Adrenal gland (tissue), 12 donors: Measurements from ENCODE around the gene DLGAP1. TPM values are rescaled to one million over a fixed set of nuclear protein-coding genes. Genes with fewer than 3 reads are reported as not detected.

Source experiments
- DNase-seq, 7 donors: peaks; one replicate each; pipeline ENCODE4 v3.0.0-alpha.2; 2019 to 2020
- H3K27ac ChIP-seq, 5 donors: fragments of 200-600 bp; sonication (generic) in 4 of 5; 1 replicate in 3 of 5; 2 replicates in 2 of 5; pipeline versions ENCODE4 v1.5.1 to v1.8.0; 2016 to 2020; ENCODE audit warnings: mild to moderate bottlenecking in 1 of 5
- H3K27me3 ChIP-seq: fragments of 200-600 bp; 2 replicates; pipeline ENCODE4 v1.8.0; 2021
- H3K36me3 ChIP-seq, 2 donors: fragments of 200-600 bp; replicated peaks in 1 of 2; 1 replicate in 1 of 2; 2 replicates in 1 of 2; pipeline versions ENCODE4 v1.5.1 to v1.8.0; 2018 to 2022
- H3K4me1 ChIP-seq, 2 donors: fragments of 200-600 bp; replicated peaks in 1 of 2; 1 replicate in 1 of 2; 2 replicates in 1 of 2; pipeline versions ENCODE4 v1.5.1 to v1.8.0; 2018 to 2021
- H3K4me3 ChIP-seq, 4 donors: fragments of 200-600 bp; sonication (generic) in 3 of 4; one replicate each; pipeline ENCODE4 v1.5.1; 2016 to 2018
- H3K9me3 ChIP-seq, 3 donors: fragments of 200-600 bp; sonication (generic) in 1 of 3; replicated peaks in 1 of 3; 1 replicate in 2 of 3; 2 replicates in 1 of 3; pipeline versions ENCODE4 v1.5.1 to v1.8.0; 2016 to 2021
- POLR2A ChIP-seq, 2 donors: fragments of 450-650 bp; IDR thresholded peaks; one replicate each; pipeline ENCODE4 v1.6.1; 2017; ENCODE audit warnings: antibody characterized with exemption in 2 of 2, mild to moderate bottlenecking in 2 of 2, moderate library complexity in 1 of 2
- WGBS, 4 donors: extraction: QIAGEN DNeasy Blood & Tissue Kit in 2 of 4; methylation state at CpG; one replicate each; pipeline versions ENCODE4 v1.1.5 to v1.1.7; 2013 to 2017; 5-methylcytosine and 5-hydroxymethylcytosine counted together
- intact Hi-C, 2 donors: fragments of 100-400 bp; cut with DNase I; formaldehyde crosslinking; loops; one replicate each; pipeline versions ENCODE4 v1.14.1 to v1.15.0; 2022 to 2023
- polyA plus RNA-seq, 3 donors: library from polyadenylated mRNA; stranded (reverse); fragments of 200-250 nt in 2 of 3; fragments of 350-450 nt in 1 of 3; fragmentation: Illumina TruSeq in 1 of 3; extraction: RNeasy Lipid Tissue Mini Kit (QIAGEN cat#74804) in 1 of 3; gene quantifications; one replicate each; pipeline ENCODE4 v1.2.3, GENCODE V29; 2013 to 2014
- total RNA-seq, 9 donors: library from RNA; depleted of rRNA in 4 of 9; stranded (reverse); fragments of >200 nt in 4 of 9; fragments of 120-200 nt in 1 of 9; fragmentation: NEBNext Ultra II Directional in 1 of 9; extraction: Animal tissue kit (Norgen Biotek cat#: 25700) in 1 of 9; gene quantifications; one replicate each; pipeline versions ENCODE4 v1.1.0 to v1.2.4, GENCODE V29; 2013 to 2023
- TF ChIP-seq, protein P1 (sequence below), 6 experiments: fragments of 450-650 bp in 4 of 6; fragments of 200-600 bp in 2 of 6; sonication (generic) in 1 of 6; IDR thresholded peaks; 1 replicate in 5 of 6; 2 replicates in 1 of 6; pipeline versions ENCODE4 v1.5.1 to v1.8.0; 2016 to 2021; ENCODE audit warnings: antibody characterized with exemption in 6 of 6, mild to moderate bottlenecking in 2 of 6, moderate library complexity in 1 of 6
- donor health status: healthy with polysubstance abuse.
- donor health status: Bipolar disorder and iron deficiency.
- donor health status: DM: yes; HTN: yes; CAD: no.
- donor health status: DM: no; HTN: no; CAD: no.
- donor health status: DM: no; HTN: no; CAD: no.
- donor health status: DM: yes; HTN: yes; CAD: no.

Gene DLGAP1
- total and polyA plus RNA-seq, 12 donors: 1.7 to 30.9 (median 12.9) TPM

- DNase-seq: no peak
- 85 to 90% (median 86%) methylated on average over 2 of the region's 2 CpGs for WGBS, 4 donors
- Histone ChIP-seq H3K4me3 (no peak overlapping the region), H3K9me3 (no peaks in the 10 kb centered on the region), H3K27ac (no peak overlapping the region), H3K4me1 (no peaks in the 10 kb centered on the region), H3K27me3 (no peaks in the 10 kb centered on the region), H3K36me3 (no peaks in the 10 kb centered on the region)
- TF ChIP-seq, protein P1, sequence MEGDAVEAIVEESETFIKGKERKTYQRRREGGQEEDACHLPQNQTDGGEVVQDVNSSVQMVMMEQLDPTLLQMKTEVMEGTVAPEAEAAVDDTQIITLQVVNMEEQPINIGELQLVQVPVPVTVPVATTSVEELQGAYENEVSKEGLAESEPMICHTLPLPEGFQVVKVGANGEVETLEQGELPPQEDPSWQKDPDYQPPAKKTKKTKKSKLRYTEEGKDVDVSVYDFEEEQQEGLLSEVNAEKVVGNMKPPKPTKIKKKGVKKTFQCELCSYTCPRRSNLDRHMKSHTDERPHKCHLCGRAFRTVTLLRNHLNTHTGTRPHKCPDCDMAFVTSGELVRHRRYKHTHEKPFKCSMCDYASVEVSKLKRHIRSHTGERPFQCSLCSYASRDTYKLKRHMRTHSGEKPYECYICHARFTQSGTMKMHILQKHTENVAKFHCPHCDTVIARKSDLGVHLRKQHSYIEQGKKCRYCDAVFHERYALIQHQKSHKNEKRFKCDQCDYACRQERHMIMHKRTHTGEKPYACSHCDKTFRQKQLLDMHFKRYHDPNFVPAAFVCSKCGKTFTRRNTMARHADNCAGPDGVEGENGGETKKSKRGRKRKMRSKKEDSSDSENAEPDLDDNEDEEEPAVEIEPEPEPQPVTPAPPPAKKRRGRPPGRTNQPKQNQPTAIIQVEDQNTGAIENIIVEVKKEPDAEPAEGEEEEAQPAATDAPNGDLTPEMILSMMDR (IDR thresholded peaks at IDR 0.05): no peak
- TF ChIP-seq POLR2A (IDR thresholded peaks at IDR 0.05): no peak
- intact Hi-C loops: no loop called here
These were observed 762.9 kb downstream of the DLGAP1 start for GRCh38 chr18:3692113-3692621.

GRCh38 chr18:3691705-3692104, 763.4 kb downstream of the DLGAP1 start:
- no peaks in the 10 kb centered on the region for H3K27me3 ChIP-seq
- H3K36me3 ChIP-seq: no peaks in the 10 kb centered on the region
- no peak for DNase-seq
- intact Hi-C loops: no loop called here
- no peaks in the 10 kb centered on the region for H3K4me1 ChIP-seq
- WGBS, 4 donors: 94 to 96% (median 94%) methylated on average over 3 of the region's 3 CpGs
- no peak overlapping the region for H3K27ac ChIP-seq
- no peak for TF ChIP-seq POLR2A (IDR thresholded peaks at IDR 0.05)
- TF ChIP-seq, protein P1 (IDR thresholded peaks at IDR 0.05): no peak
- H3K4me3 ChIP-seq: no peak overlapping the region
- H3K9me3 ChIP-seq: no peaks in the 10 kb centered on the region

DNA sequence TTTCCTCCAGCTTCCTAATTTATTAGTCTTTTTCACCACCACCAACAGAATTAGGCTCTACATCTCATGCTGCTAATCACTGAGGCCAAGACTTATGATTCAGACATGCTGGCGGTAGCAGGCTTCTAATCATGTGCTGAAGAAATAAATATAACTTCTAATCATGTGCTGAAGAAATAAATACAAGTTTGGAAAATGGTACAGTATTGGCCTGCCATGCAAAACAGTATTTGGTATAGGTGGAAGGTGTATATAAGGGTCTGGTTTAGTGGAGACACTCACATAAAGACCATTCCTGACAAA, 764.4 kb downstream of the DLGAP1 start:
- DNase-seq: no peak

GRCh38 chr18:3689986-3690763, 764.9 kb downstream of the DLGAP1 start:
- H3K4me1 ChIP-seq: no peaks in the 10 kb centered on the region
- 76 to 82% (median 79%) methylated on average over 9 of the region's 9 CpGs for WGBS, 4 donors
- TF ChIP-seq, protein P1 (IDR thresholded peaks at IDR 0.05): no peak

More for the DNA sequence above, 764.4 kb downstream of the DLGAP1 start:
- H3K27me3 ChIP-seq: no peaks in the 10 kb centered on the region
- intact Hi-C loops: no loop called here
- no peaks in the 10 kb centered on the region for H3K36me3 ChIP-seq
- H3K9me3 ChIP-seq: no peaks in the 10 kb centered on the region
- H3K27ac ChIP-seq: no peak overlapping the region
- no peak for TF ChIP-seq POLR2A (IDR thresholded peaks at IDR 0.05)
- TF ChIP-seq, protein P1 (IDR thresholded peaks at IDR 0.05): no peak
- WGBS, 4 donors: 43 to 52% (median 47%) methylated on average over 1 of the region's 1 CpG
- H3K4me1 ChIP-seq: no peaks in the 10 kb centered on the region
- no peak overlapping the region for H3K4me3 ChIP-seq

More at GRCh38 chr18:3689986-3690763, 764.9 kb downstream of the DLGAP1 start:
- no peak overlapping the region for H3K4me3 ChIP-seq
- no peak for DNase-seq
- no peaks in the 10 kb centered on the region for H3K36me3 ChIP-seq
- H3K9me3 ChIP-seq: no peaks in the 10 kb centered on the region
- H3K27me3 ChIP-seq: no peaks in the 10 kb centered on the region
- H3K27ac ChIP-seq: no peak overlapping the region
- intact Hi-C loops: no loop called here
